Adrenal gland (tissue), 5 donors: Measurements from ENCODE around the gene ARHGAP10.
"Not testable (repeated sequence)": the region's sequence is repeated elsewhere in the genome, so short reads cannot be mapped to it uniquely, and the experiment has no call there.

Experiments used
- CTCF ChIP-seq, 6 experiments: fragments of 450-650 bp in 4 of 6; fragments of 200-600 bp in 2 of 6; sonication (generic) in 1 of 6; IDR thresholded peaks; 1 replicate in 5 of 6; 2 replicates in 1 of 6; pipeline versions ENCODE4 v1.5.1 to v1.8.0; 2016 to 2021; ENCODE audit warnings: antibody characterized with exemption in 6 of 6, mild to moderate bottlenecking in 2 of 6, moderate library complexity in 1 of 6
- POLR2A ChIP-seq, 2 donors: fragments of 450-650 bp; IDR thresholded peaks; one replicate each; pipeline ENCODE4 v1.6.1; 2017; ENCODE audit warnings: antibody characterized with exemption in 2 of 2, mild to moderate bottlenecking in 2 of 2, moderate library complexity in 1 of 2
- donor health status: DM: no; HTN: no; CAD: no.

- not testable (repeated sequence) for TF ChIP-seq CTCF, POLR2A (IDR thresholded peaks at IDR 0.05)
These were observed 268.1 kb downstream of the ARHGAP10 start for GRCh38 chr4:148000038-148000437.
